Neutrophil (primary cell): ENCODE measurements around the gene GATA3.

Source experiments
- H3K27ac ChIP-seq: fragments of 200-600 bp; sonication (generic); 2 replicates; pipeline ENCODE4 v1.5.1; 2016; ENCODE audit warnings: mild to moderate bottlenecking, moderate library complexity
- H3K27me3 ChIP-seq: fragments of 200-600 bp; sonication (generic); 2 replicates; pipeline ENCODE4 v1.6.0; 2016; ENCODE audit warnings: mild to moderate bottlenecking
- H3K36me3 ChIP-seq: fragments of 200-600 bp; sonication (generic); 2 replicates; pipeline ENCODE4 v1.5.1; 2017
- H3K4me1 ChIP-seq, 2 experiments: fragments of 200-600 bp in 1 of 2; sonication (generic) in 1 of 2; 1 replicate in 1 of 2; 2 replicates in 1 of 2; pipeline versions ENCODE4 v1.5.1 to v1.6.1; 2013 to 2016; ENCODE audit warnings: low read depth in 1 of 2, low read length in 1 of 2, mild to moderate bottlenecking in 1 of 2, moderate library complexity in 1 of 2; ENCODE audit not compliant: control insufficient read depth in 1 of 2, insufficient read depth in 1 of 2
- H3K4me3 ChIP-seq, 2 experiments: fragments of 200-600 bp in 1 of 2; sonication (generic) in 1 of 2; 1 replicate in 1 of 2; 2 replicates in 1 of 2; pipeline ENCODE4 v1.5.1; 2013 to 2016; ENCODE audit warnings: low read depth in 1 of 2, low read length in 1 of 2, mild to moderate bottlenecking in 1 of 2, moderate library complexity in 1 of 2
- H3K9me3 ChIP-seq: fragments of 200-600 bp; sonication (generic); 2 replicates; pipeline ENCODE4 v1.5.1; 2016
- TF ChIP-seq, protein P1 (sequence below): fragments of 200-600 bp; sonication (generic); IDR thresholded peaks from 2 replicates; pipeline ENCODE4 v1.5.1; 2016; ENCODE audit warnings: antibody characterized with exemption

The GATA3 gene

DNA sequence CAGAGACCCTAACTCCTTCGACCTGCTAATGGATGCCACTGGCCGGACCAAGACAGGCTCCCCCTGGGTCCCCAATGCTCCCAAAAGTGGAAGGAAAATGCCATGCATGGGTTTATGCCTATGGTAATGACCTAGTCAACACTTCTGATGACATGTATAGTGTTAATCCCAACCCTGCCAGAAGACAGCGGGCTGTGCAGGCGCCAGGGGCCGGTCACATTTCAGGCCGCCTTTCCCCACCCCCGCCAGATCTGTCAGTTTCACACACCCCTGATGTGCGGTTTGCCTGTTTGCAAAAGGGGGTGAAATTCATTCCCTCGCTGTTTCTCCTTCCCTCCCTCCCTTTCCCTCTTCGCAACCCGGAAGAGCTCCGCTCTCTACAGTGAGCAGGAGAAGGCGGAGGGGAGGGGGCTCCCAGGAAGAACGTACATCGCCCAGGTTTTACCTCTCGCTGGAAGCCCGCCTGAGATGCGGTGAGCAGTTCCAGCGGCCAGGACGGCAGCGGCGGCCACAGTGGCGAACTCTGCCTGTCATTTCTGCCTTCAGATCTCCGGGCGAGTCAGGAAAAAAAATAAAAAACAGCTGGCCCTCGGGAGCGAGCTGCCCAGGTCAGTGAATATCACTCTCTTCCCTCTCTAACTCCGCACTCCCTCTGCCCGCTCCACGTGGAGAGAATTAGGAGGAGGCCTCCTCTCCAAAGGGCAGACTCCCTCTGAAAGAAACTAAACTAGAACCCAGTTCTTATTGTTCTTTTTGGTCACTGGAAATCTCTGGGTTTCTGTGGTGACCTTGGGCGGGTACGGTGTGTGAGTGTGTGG is 9.4 kb upstream of the GATA3 start:
- Histone ChIP-seq H3K9me3 (no peaks in the 10 kb centered on the region), H3K27me3 (peaks cover 100% of the 10 kb centered on the region), H3K4me1 (peaks cover 12 to 20% of the 10 kb centered on the region in 2 experiments), H3K4me3 (no peak overlapping the region), H3K36me3 (no peaks in the 10 kb centered on the region), H3K27ac (no peak overlapping the region)
- TF ChIP-seq, protein P1, sequence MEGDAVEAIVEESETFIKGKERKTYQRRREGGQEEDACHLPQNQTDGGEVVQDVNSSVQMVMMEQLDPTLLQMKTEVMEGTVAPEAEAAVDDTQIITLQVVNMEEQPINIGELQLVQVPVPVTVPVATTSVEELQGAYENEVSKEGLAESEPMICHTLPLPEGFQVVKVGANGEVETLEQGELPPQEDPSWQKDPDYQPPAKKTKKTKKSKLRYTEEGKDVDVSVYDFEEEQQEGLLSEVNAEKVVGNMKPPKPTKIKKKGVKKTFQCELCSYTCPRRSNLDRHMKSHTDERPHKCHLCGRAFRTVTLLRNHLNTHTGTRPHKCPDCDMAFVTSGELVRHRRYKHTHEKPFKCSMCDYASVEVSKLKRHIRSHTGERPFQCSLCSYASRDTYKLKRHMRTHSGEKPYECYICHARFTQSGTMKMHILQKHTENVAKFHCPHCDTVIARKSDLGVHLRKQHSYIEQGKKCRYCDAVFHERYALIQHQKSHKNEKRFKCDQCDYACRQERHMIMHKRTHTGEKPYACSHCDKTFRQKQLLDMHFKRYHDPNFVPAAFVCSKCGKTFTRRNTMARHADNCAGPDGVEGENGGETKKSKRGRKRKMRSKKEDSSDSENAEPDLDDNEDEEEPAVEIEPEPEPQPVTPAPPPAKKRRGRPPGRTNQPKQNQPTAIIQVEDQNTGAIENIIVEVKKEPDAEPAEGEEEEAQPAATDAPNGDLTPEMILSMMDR, result no peak

- Histone ChIP-seq H3K36me3 (no peaks in the 10 kb centered on the region), H3K4me1 (peaks cover 17 to 28% of the 10 kb centered on the region in 2 experiments), H3K9me3 (no peaks in the 10 kb centered on the region), H3K27me3 (peaks cover 100% of the 10 kb centered on the region), H3K27ac (no peak overlapping the region), H3K4me3 (no peak overlapping the region)
- TF ChIP-seq, protein P1, result no peak
Measured at GRCh38 chr10:8045726-8046494, 8.6 kb upstream of the GATA3 start.

DNA sequence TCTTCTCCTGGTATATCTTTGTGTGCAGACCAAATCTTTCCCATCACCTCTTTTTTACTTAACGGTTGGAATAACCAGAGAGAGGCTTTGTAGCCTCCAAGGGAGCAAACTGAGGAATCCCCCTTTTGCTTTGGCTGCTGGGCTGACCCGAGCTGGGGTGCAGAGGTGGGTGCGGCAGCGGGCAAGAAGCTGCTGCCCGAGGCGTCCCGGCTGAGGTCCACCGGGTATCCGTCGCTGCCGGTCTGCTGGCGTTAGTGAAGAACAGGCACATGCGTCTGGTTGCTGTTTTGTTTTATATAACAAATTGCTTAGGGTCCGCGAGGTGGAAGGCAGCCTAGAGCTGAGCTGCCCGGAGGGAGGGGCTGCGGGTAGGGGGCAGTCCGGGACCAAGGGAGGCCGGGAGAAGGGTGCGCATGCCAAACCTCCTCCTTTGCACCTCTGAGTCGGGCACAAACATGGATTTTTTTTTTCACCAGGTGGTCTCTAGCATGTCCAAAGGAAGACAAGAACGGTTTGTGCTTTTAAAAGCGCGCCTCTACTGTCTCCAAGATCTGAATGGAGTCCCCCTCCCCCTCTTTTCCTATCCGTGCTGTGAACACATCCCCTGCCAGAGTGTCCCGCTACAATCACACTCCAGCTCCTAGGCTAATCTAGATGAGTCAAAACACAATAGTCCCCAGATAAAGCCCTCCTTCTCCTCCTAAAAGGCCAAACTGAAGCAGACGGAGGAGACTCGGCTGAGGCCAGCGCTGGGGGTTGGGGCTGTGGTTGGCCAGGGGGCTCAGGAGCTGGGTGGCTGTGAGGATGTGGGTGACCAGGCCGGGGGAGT is 6.8 kb upstream of the GATA3 start:
- Histone ChIP-seq H3K4me3 (no peak overlapping the region), H3K4me1 (peaks cover 17 to 37% of the 10 kb centered on the region in 2 experiments), H3K9me3 (no peaks in the 10 kb centered on the region), H3K36me3 (no peaks in the 10 kb centered on the region), H3K27ac (no peak overlapping the region), H3K27me3 (peaks cover 100% of the 10 kb centered on the region)
- TF ChIP-seq, protein P1, result no peak

- no peak overlapping the region for H3K27ac ChIP-seq
- TF ChIP-seq, protein P1, result no peak
- H3K9me3 ChIP-seq, result no peaks in the 10 kb centered on the region
- peaks cover 100% of the 10 kb centered on the region for H3K27me3 ChIP-seq
- H3K36me3 ChIP-seq, result no peaks in the 10 kb centered on the region
- H3K4me1 ChIP-seq, result peaks cover 23 to 45% of the 10 kb centered on the region in 2 experiments
- no peak overlapping the region for H3K4me3 ChIP-seq
Measured at GRCh38 chr10:8048281-8049008, 6.0 kb upstream of the GATA3 start.
